HG03565 (cell line): ENCODE data around the gene LONRF2.
"Not testable (repeated sequence)": the region's sequence is repeated elsewhere in the genome, so short reads cannot be mapped to it uniquely, and the experiment has no call there.

ENCODE experiments used
- ATAC-seq: cut with Tn5 transposase; IDR thresholded peaks from one replicate; pipeline ENCODE4 v1.9.1; 2021; ENCODE audit warnings: mild to moderate bottlenecking, moderate library complexity; ENCODE audit not compliant: unreplicated experiment

Gene LONRF2

DNA sequence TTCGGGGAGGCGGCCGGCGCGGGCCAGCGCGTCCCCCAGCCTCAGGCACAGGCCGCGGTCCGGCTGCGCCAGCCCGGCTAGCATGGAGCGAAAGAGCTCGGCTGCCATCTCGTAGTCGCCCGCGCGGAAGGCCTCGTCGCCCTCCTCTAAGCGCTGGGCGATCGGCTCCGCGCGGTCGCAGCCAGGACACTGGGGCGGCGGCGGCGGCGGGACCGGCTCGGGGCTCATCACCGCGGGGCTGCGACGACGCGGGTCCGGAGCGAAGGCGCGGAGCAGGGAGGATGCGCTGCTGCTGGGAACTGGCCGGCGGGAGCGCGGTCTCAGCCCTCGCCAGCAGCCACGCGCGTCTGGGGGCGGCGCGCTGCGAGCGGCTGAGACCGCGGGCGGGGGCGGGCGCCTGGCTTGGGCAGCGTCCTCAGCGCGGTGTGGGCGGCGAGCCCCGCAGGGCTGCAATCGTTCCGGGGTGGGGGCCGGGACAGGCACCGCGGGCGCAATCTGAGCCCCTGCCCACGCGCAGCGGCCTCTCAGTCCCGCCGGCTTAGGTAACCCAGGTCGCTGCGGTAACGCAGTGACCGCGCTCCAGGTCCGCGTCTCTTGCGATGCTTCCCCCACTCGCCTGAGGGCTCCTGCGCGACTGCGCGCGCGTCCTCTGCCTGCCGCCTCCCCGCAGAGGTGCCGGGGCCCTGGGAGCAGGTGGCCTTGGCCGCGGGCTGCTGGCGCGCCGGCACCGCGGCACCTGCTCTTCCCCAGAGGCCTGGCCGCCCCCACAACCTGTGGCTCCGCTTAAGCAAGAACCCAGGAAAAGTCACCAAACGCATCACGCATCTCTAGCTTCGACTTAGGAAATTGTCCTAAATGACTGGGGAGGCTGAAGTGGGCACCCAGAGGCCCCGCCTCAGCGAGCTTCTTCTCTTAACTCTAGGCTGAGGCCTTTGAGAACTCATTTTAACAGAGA, at the start of gene LONRF2:
Gene LONRF2, minus strand, starts transcription at position 636 of the 955 bp plus-strand sequence. Its CDS starts 408 bp downstream, at position 228.
- ATAC-seq: no peak

GRCh38 chr2:100367163-100367562, 44.9 kb upstream of the LONRF2 start:
- ATAC-seq: no peak

GRCh38 chr2:100365434-100365833, 43.1 kb upstream of the LONRF2 start:
- no peak for ATAC-seq

DNA sequence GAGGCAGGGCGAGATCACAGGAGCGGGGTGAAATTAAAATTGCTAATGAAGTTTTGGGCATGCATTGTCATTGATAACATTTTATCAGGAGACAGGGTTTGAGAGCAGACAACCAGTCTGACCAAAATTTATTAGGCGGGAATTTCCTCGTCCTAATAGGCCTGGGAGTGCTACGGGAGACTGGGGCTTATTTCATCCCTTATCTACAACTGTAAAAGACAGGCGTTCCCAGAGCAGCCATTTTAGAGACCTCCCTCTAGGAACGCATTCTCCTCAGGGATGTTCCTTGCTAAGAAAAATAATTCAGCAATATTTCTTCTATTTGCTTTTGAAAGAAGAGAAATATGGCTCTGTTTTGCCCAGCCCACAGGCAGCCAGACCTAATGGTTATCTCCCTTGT, 40.0 kb upstream of the LONRF2 start:
- not testable (repeated sequence) for ATAC-seq

GRCh38 chr2:100359576-100359975, 37.3 kb upstream of the LONRF2 start:
- no peak for ATAC-seq

DNA sequence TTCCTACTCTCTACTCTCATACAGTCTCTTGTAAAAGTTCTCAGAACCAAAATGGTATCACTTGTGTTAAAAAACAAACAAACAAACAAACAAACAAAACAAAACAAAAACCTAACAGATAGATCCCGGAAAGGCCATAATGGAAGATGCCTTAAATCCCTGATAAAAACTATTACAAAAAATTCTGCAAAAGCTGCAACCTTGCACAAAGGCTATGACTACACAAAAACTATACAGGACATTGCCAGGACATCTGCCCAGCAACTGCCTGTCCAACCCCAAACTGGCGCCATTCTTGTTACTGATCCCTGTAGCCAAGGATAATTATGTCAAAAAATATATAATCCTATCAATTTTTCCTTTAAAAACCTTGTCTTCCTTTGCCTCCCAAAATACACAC, 36.3 kb upstream of the LONRF2 start:
- no peak for ATAC-seq

DNA sequence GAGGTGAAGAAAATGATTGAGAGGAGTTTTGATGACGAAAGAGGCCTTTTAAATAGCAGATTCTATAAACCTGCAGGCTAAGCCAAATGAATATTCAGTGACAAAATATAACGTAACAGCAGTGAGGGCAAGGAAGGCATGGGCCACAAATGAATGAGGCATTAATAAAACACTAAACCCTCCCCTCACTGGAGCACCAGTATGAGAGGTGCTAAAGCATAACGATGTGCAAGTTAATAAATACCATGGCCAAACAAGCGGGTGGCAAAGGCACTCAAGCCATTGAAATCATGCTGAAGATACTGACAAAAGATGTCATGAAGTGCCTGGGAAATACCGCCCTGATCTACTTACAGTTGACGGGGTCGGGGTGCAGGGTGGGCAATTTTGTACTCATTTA, 30.2 kb upstream of the LONRF2 start:
- ATAC-seq: no peak

- ATAC-seq: no peak
These were observed 28.4 kb upstream of the LONRF2 start for GRCh38 chr2:100350661-100351185.

GRCh38 chr2:100345144-100345543, 22.8 kb upstream of the LONRF2 start:
- not testable (repeated sequence) for ATAC-seq

DNA sequence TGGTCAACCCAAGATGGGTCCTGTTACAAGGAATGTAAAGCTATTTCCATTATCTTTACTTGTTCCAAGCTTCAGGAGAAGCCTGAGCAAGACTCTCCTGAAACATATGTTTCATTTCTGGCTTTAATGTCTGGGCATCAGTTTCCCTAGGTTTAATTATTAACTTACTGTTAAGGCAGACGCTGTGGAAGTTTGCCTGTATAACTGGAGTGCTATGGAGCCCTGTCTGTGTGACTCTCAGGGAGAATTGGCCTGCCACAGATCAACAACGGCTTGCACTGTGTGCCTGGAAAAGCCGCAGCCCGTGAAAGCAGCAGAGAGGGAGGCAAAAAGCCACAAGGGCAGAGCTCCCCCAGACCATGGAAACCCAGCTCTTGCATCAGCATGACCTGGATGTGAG, 22.1 kb upstream of the LONRF2 start:
- no peak for ATAC-seq

GRCh38 chr2:100342466-100342865, 20.2 kb upstream of the LONRF2 start:
- ATAC-seq: not testable (repeated sequence)

DNA sequence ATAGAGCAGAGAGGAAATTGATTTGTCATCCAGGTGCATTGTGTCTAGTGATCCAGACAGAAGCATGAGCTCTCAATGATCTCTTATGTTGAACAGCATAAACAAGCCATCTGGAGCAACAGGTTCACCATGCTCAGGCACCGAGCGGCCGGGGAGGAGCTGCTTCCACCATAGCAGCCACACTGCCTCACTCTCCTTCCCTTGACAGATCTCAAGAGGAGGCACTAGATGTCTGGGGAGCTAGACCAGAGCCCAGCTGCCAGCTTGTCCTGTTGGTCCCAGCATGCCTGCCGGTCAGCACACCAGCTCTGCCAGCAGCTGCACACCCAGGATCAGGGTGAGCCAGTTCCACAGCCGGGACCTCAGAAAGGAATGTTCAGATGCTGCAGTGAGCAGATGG, 17.5 kb upstream of the LONRF2 start:
- ATAC-seq: no peak

GRCh38 chr2:100334929-100335328, 12.6 kb upstream of the LONRF2 start:
- ATAC-seq: no peak

- no peak for ATAC-seq
These were observed 5.4 kb upstream of the LONRF2 start for GRCh38 chr2:100327742-100328141.

- ATAC-seq: no peak
These were observed 979 bp downstream of the LONRF2 start for GRCh38 chr2:100321179-100321865.

- ATAC-seq: no peak
These were observed 1.6 kb downstream of the LONRF2 start for GRCh38 chr2:100320547-100321178.

DNA sequence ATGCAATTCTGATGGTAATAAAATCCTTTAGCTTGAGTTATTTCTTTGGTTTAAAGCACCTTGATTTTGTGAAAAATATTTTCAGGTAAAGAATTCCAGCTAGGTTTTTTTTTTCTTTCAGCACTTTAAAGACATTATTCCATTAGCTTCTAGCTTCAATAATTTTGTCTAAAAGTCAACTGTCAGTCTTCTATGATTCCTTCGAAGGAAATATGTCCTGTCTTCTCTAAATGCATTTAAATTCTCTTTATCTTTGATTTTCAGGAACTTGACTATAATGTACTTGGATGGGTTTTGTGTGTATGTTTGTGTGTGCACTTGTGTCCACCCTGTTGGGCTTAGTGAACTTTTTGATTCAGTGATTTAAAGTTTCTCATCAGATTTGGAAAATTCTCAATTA, 4.7 kb downstream of the LONRF2 start:
- no peak for ATAC-seq

DNA sequence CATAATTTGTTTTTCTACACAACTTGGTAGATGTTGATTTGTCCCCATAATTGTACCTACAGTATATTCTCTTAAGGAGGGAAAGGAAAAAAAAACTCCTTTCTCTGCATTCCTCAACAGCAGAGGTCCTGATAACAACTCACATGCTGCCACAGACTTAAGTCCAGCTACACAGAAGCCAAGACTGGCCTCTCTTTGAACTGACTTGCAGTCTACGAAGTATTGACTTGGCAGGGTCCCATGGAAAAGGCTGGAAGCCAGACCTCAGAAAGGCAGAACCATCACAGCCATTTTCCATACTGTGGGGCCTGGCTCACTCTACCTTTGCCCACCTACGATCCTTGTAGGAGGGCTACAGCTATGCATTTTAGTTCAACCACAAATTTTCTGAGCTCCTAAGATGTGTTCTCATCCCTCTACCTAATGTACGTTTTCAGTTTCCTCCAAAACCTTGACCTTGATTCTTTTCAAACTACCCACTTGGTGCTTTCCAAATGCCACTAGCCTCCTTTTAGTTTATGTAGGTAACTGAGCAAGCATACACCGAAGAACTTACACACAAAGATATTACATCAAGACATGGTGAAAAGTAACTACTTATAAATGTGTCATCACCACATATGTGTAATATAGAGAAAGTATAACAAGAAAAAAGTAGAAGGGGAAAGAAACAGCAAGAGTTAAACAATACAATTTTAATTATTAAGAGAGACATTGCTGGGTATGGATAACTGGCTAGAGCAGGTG, 12.2 kb downstream of the LONRF2 start:
- ATAC-seq: no peak

- no peak for ATAC-seq
These were observed 13.0 kb downstream of the LONRF2 start for GRCh38 chr2:100309311-100309710.

DNA sequence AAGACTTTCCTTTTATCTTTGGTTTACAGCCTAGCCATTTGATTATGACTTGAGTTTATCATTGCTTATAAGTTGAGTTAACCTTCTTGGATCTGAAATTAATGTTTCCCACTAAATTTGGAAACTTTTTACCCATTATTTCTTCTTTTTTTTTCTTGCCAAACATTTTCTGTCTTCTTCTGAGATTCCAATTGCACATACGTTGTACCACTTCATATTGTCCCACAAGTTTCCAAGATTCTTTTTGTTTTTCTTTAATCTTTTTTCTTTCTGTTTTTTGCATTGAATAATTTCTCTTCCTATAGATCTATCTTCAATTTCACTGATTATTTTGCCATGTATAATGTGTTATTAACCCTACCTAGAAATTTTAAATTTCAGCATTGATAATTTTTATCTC, 18.6 kb downstream of the LONRF2 start:
- ATAC-seq: no peak

- ATAC-seq: no peak
These were observed 19.8 kb downstream of the LONRF2 start for GRCh38 chr2:100302585-100302892.
